GM10847 (cell line): ENCODE data around the gene ETFA.

Experiments used
- POLR2A ChIP-seq: IDR thresholded peaks from 2 replicates; pipeline ENCODE4 v1.6.1; 2011; ENCODE audit not compliant: insufficient read length; ENCODE audit errors: extremely low read depth

The ETFA gene

GRCh38 chr15:76187163-76187562, 124.1 kb downstream of the ETFA start:
- no peak for TF ChIP-seq POLR2A

GRCh38 chr15:76185716-76186115, 125.6 kb downstream of the ETFA start:
- TF ChIP-seq POLR2A = no peak

- TF ChIP-seq POLR2A = no peak
Measured at GRCh38 chr15:76184650-76185035, 126.6 kb downstream of the ETFA start.

DNA sequence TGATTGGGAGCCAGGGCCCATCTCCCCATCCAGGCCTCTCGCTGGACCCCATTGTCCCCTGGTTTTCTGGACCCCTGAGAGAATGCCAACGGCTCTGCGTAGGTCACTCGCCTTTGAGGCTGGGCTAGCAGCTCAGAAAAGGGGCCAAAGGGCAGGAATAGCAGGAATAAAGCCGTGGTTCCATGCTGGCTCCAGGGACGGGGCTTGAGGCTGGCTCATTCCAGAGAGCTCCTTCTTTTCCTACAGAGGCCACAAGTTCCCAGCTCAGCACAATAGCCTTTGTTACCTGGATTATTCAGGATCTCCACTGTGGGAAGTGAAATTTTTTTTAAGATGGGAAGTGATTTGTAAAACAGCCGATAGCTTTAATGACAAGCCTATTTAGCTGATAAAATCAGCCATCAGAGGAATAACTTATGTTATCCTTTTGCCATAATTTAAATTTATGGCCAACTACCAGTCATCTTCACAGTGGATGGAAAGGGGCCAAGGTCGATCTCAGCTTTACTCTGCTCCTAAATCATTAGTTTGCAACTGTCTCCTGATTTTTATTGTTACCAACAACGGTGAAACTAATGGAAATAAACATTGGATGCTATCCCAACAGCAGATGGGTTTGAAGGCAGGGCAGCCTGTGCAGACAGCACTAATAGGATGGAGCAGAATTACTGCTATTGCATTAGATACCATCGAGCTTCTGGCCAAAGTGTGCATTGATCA, 127.2 kb downstream of the ETFA start:
- no peak for TF ChIP-seq POLR2A

- TF ChIP-seq POLR2A = no peak
Measured at GRCh38 chr15:76181705-76182107, 129.6 kb downstream of the ETFA start.

DNA sequence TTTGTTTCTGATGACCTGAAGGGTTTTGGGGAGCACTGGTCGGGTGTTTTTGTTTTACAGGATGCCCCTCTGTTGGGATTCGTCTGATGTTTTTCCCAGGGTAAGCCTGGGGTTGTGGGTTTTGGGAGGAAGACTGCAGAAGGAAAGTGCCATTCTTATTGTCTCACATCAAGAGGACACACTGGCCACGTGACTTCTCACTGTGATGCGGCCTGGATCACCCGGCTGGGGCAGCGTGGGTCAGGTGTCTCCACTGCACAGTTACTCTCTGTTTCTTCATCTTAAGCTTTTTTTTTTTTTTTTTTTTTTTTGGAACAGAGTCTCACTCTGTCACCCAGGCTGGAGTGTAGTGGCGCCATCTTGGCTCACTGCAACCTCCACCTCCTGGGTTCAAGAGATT, 130.9 kb downstream of the ETFA start:
- no peak for TF ChIP-seq POLR2A

GRCh38 chr15:76179023-76179422, 132.2 kb downstream of the ETFA start:
- no peak for TF ChIP-seq POLR2A

DNA sequence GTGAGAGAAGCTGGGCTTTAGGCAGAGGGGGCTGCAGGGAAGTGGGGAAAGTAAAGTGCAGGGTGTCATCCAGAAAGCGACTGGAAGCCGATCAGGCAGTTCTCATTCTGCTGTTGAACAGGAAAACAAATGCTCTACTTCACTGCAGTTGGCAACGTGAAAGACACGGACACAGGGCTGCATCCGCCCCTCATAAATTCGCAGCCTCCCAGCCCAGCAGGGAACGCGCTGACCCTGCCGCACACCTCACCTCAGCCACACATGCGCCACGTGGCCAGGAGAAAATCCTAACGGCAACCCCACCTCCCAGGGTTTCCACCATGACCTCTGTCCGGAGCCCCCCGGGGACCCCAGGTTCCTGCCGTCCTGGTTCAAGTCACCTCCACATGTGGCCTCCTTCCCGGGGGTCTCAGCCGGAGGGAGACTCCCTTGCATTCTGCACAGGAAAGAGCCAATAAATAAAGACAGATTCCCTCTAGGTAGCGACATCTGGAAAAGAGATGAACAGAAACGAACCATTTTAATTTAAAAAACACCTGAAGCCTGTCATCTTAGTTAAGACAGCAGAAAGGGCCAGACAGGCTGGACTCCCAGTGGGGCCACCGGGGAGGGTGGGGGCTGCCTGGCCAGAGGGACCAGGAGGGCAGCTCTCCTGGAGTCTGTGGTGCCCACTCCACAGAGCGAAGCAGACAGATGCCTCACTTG, 132.8 kb downstream of the ETFA start:
- TF ChIP-seq POLR2A = no peak

DNA sequence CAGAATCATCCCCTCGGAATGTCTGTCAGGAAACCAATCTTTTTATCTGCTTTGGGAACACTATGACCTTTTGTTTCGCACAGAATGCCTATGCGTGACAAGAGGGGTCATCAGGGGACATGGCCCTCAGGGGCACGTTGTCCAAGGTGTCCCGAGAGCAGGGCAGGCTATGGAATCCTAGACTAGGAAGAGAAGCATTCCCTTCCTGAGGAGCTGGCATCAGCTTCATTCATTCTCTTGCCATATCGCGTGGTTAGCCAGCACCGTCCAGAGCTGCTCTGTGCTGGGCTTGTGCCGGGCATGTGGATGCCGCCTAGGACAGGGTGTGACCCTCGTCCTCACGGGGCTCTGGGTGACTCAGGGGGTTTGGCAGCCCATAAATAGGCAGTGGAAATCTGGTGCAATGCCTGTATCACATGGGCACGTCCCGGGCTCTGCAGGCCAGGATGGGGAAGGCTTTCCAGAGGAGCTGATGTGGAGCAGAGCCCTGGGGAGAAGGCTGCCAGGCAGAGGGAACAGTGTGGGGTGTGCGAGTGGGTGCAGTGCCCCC, 133.7 kb downstream of the ETFA start:
- TF ChIP-seq POLR2A = no peak

DNA sequence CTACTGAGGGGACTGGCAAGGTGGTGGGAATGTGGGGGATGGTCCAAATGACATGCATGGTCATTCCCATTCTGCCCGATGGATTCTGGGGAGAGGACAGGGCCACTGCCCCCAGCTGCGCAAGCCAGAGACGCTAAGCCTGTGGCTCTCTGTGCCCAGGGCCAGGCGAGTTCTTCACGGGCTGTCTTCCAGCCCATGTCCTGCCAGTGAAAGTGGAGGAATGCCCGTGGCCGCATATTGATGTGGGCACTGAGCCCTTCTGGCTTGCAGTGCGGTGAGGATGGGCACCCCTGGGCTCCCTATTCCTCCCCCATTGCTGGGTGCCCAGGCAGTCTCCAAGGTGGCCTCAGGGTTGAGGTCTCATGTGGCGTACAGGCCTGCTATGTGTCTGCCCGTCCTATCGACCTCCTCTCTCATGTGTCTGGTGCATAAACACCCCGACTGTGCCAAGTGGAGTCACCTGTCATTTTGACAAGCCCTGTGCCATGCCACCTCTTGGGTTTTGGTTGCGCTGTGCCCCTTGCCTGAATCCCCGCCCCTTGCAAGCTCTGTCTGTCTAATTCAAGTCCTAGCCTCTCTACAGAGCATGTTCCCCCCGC, 134.7 kb downstream of the ETFA start:
- no peak for TF ChIP-seq POLR2A

GRCh38 chr15:76176059-76176458, 135.2 kb downstream of the ETFA start:
- TF ChIP-seq POLR2A = no peak

DNA sequence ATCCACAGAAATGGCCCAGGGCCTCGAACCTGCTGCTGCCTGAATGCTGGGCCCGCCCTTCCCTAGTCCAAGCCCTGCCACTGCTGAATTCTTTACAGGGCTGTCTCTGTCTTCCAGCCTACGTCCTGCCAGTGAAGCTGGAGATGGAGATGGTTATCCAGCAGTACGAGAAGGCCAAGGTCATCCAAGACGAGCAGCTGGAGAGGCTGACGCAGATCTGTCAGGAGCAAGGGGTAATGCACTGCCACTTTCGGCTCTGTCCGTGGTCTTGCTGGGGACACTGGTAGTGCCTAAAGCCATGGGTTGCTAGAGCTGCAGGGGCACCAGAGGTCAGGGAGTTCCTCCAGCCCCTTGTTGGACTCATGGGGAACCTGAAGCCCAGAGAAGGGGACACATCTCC, 135.8 kb downstream of the ETFA start:
- no peak for TF ChIP-seq POLR2A

DNA sequence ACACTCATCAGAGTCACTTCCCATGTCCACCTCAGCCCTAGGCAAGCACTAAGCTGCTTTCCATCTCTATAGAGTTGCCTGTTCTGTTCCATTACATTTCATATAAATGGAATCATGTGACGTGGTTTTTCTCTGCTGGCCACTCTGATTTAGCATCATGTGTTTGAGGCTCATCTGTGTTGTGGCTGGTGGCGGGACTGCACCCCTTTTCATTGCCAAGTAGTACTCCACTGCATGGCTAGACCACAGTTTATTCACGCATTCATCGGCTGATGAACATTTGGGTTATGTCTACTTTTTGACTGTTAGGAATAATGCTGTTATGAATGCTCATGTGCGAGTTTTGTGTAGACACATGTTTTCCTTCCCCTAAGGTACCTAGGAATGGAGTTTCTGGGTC, 136.6 kb downstream of the ETFA start:
- no peak for TF ChIP-seq POLR2A

DNA sequence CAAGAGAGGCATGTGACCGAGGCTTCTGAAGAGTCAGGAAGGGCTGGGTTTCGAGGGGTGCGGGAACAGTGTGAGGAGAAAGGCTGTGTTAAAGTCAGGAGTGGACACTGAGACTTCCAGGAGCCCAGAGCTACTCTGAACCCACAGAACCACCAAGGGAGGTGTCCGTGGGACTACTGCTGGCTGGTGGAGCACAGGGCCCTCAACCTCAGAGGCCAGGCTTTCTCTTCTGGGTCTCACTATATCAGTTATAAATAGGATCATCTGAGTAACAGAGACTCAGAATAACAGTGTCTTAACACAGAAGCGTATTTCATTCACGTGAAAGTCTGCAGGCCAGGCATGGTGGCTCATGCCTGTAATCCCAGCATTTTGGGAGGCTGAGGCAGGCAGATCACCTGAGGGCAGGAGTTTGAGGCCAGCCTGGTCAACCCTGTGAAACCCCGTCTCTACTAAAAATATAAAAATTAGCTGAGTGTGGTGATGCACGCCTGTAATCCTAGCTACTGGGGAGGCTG, 137.9 kb downstream of the ETFA start:
- no peak for TF ChIP-seq POLR2A

DNA sequence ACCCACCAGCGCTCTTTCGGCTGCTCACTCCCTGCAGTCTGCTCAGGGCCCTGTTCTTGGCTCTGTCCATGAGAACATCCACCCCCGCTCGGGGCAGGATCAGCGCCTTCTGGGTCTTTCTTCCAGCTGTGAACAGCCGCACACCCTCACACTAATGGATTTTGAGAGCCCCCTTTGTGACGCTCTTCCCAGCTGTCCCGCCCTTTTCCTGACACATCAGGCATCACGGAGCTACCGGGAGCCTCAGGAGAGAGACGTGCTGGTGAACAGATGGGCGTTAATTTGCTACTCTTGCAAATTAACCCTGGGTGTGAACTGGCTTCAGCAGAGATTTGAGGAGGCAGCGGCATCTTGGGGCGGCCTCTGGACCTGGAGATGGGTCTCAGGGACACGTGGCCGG, 138.5 kb downstream of the ETFA start:
- TF ChIP-seq POLR2A = no peak

DNA sequence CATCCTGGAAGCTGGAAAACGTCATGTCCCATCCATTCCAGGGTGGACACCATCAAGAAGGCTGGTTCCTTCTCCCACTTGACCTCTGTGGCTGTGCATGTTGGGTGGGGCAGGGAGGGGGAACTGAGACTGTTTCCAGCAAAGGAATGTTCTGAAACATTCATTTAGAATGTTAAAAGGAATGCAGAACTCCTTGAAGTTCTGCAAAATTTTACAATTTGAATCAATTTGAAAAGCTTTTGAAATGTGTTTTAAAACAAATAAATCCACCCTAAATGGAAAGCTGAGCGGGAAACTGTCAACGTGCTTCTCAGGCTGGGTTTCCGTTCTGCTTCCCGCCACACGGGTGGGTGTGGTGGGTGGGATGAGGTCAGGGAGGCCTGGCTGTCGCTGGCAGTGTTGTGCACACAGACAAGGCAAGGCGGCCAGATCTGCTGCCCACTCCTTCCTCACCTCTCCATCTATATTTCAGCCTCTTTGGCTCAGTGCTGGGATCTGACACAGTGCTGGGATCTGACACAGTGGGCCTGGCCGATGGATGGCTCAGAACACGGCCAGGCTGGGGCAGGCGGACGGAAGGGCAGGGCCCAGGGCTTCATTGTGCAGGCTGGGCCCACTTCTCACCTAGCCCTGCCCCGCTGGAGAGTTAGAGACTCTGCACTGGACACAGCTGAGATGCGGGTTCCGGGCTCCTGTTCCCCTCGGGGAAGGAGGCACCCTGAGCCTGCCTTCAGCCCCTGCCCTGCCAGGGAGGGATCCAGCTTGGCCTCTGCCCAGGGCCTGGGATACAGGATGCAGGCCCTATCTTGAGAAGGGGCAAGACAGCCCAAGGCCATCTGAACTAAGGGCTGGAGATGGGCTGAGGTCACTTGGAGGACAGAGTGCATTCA, 141.1 kb downstream of the ETFA start:
- no peak for TF ChIP-seq POLR2A

DNA sequence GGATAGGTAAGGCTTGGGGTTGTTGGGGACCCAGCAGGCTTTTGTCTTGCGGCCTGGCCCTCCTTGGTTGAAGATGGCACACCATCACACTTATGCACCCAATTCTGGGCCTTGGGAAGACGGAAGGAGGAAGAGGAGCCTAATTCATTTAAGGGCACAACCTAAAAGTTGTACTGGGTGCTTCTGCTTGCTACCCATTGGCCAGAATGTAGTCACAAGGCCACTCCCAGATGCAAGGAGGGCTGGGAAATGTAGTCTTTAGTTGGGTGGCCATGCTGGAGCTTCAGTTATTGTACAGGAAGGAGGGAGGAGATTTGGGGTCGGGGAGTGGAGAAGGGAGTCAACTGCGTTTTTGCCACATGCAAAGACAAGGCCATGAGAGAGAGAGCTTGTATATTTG, 142.3 kb downstream of the ETFA start:
- no peak for TF ChIP-seq POLR2A
